Measurements from ENCODE around the gene RORC.

Gene RORC

DNA sequence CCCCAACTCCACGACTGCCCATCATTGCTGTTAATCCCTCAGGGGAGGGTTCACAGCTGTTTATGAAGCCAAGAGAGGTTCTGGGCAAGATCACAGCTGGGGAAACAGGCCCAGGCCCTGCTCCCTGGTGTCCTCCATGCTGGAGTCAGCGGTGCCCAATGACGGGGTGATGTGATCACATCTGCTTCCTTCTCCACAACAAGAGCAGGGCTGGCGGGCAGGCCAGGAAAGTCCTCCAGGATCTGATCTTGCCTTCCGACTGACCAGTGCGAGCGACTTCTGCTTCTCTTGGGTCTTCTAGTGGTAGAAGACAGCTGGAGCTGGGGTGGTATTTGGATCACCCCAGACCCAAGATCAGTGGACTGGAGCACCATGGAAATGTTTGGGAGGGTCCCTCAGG, 25.4 kb downstream of the RORC start (continued):
- TF ChIP-seq, protein P1, sequence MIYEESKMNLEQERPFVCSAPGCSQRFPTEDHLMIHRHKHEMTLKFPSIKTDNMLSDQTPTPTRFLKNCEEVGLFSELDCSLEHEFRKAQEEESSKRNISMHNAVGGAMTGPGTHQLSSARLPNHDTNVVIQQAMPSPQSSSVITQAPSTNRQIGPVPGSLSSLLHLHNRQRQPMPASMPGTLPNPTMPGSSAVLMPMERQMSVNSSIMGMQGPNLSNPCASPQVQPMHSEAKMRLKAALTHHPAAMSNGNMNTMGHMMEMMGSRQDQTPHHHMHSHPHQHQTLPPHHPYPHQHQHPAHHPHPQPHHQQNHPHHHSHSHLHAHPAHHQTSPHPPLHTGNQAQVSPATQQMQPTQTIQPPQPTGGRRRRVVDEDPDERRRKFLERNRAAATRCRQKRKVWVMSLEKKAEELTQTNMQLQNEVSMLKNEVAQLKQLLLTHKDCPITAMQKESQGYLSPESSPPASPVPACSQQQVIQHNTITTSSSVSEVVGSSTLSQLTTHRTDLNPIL (CRISPR knock-in tag; IDR thresholded peaks at IDR 0.05; ENCODE audit: low read depth) = no peak

DNA sequence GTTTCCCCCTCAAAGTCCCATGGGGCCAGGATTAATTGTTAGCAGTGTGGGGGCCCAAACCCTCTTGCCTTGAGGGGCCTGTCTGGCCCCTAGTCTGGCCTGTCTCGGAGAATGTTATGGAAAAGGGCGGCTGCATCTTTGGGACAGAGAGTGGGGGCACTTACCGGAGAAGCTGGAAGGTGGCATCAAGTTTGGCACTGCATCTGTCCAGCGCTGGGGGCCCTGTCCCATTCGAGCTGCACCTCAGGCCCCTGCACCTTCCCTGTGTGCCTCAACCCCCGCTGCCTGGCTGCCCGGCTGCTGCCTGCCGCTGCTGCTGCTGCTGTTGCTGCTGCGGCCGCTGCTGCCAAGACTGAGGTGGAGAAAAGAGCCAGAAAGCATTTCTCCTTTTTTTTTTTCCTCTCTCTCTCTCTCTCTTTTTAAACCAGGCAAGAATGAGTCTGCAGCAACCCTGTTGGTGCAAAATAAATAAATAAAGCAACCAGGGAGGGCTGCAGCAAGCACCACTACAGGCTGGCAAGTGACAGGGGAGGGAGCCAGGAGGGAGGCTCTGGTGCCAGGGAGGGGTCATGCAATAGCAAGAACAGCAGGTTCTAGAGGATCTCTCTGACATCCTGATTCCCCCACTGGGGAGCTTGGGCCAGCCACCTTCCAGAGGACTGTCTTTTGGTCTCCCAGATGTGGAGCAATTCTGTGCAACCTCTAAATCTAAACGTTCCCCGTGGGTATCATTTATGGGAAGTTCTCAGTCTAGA, 26.4 kb downstream of the RORC start, which contains the start of gene LINGO4:
TSS of gene LINGO4 (minus strand) at position 354 of the 755 bp plus-strand sequence. CDS start 2,715 bp downstream, outside the sequence.
- TF ChIP-seq ISL1 (CRISPR knock-in tag; IDR thresholded peaks at IDR 0.05) (no peak), CSDC2 (CRISPR knock-in tag; IDR thresholded peaks at IDR 0.05) (no peak), ZFP3 (CRISPR knock-in tag; IDR thresholded peaks at IDR 0.05) (no peak), TCF4 (CRISPR knock-in tag; IDR thresholded peaks at IDR 0.05; ENCODE audit: borderline replicate concordance) (no peak)
- no peak for ATAC-seq

DNA sequence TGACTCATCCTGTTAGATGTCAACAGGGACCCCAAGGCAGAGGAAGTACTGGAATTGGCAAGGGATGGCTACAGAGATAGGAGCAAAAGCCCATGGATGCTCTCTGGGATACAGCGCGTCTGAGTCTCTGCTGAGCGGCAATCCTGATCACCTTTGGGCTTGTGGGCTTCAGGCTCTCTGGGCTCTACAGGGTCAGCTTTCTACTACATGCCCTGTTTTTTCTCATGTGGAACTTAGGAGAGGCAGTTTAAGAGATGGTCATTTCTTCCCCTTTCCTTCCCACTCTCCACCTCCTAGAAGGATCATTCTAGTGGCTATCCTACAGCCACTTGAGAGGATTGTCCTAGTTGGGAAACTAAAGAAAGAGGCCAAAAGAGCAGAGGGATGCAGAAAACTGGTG, 27.7 kb downstream of the RORC start:
- TF ChIP-seq GLIS3 (CRISPR knock-in tag; IDR thresholded peaks at IDR 0.05) = no peak
- TF ChIP-seq ZFP30 (CRISPR knock-in tag; IDR thresholded peaks at IDR 0.05) = no peak
- TF ChIP-seq OSR1 (CRISPR knock-in tag; IDR thresholded peaks at IDR 0.05) = no peak
- no peak for TF ChIP-seq CSDC2 (CRISPR knock-in tag; IDR thresholded peaks at IDR 0.05)
- ATAC-seq = no peak

DNA sequence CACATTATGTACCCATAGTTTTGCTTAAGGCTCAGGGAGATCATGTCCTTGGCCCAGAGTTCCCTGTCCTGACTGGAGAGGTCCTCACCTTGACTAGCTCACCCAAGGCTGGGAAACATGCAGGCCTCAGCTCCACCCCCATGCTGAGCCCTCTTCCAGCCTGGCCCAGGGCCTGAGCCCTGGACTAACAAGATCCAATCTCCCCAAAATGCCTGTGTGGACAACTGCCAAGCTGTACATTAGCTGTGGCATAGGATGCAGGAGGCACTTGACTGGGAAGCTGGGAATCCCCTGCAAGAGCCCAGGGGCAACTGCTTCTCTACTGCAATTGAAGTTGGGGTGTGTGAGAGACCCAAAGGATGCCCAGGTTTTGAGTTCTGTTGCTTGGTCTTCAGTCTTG, 28.4 kb downstream of the RORC start:
- peak; percentile 27; the same call in 1 of the 3 replicates for ATAC-seq
- TF ChIP-seq ISL1 (CRISPR knock-in tag; IDR thresholded peaks at IDR 0.05) = no peak
- 0 out of 2 replicates have a peak, but pooled peaks have one; percentile 29 for TF ChIP-seq TCF4 (CRISPR knock-in tag; IDR thresholded peaks at IDR 0.05; ENCODE audit: borderline replicate concordance)
- no peak for TF ChIP-seq SNAI2 (CRISPR knock-in tag; IDR thresholded peaks at IDR 0.05)

DNA sequence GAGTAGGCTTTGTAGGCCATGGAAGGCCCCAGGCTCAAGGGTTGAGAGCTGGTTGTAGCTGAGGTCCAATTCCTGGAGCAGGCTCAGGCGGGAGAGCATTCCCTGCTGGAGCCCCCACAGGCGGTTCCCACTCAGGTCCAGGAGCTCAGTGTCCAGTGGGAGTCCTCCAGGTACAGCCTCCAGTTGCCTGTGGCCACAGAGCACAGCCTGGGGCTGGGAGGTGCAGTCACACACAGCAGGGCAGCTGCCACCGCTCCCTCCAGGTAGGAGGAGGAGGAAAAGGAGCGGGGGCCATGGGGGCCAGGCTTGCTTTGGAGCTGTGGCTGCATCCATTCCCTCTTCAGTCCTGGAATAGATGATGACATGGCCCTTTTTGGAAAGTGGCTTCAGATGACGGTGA, 29.2 kb downstream of the RORC start:
- no peak for ATAC-seq
- no peak for TF ChIP-seq RARB (CRISPR knock-in tag; IDR thresholded peaks at IDR 0.05)
- TF ChIP-seq TCF4 (CRISPR knock-in tag; IDR thresholded peaks at IDR 0.05; ENCODE audit: borderline replicate concordance) = no peak
- no peak for TF ChIP-seq ZNF565 (CRISPR knock-in tag; conservative IDR thresholded peaks at IDR 0.05; ENCODE audit: low read depth)
- no peak for TF ChIP-seq ZFP30 (CRISPR knock-in tag; IDR thresholded peaks at IDR 0.05)
- no peak for TF ChIP-seq ZNF8 (CRISPR knock-in tag; IDR thresholded peaks at IDR 0.05)
- no peak for TF ChIP-seq ZNF70 (CRISPR knock-in tag; IDR thresholded peaks at IDR 0.05)

DNA sequence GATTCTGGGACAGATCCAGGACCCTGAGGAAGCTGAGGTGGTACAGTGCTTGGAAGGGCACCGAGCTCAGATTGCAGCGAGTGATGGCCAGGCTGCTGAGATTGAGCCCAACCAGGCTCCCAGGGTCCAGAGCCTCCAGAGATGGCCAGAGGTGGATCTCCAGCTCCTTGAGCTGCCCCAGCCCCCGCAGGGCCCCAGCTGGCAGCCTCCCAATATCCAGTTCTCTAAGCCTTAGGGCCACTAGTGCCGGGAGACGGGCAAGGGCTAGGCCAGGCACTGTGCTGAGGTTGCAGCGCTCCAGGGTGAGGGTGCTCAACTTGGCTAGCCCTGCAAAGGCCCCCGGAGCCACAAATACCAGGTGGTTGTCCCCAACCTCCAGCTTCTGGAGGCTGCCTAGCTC, 29.8 kb downstream of the RORC start:
- ATAC-seq = no peak
- TF ChIP-seq ZNF70 (CRISPR knock-in tag; IDR thresholded peaks at IDR 0.05) = no peak
- TF ChIP-seq, protein P1 (CRISPR knock-in tag; IDR thresholded peaks at IDR 0.05; ENCODE audit: low read depth) = no peak
- TF ChIP-seq GLIS3 (CRISPR knock-in tag; IDR thresholded peaks at IDR 0.05) = no peak
- TF ChIP-seq ZC3H10 (CRISPR knock-in tag; IDR thresholded peaks at IDR 0.05) = no peak
- TF ChIP-seq BACH2 (CRISPR knock-in tag; IDR thresholded peaks at IDR 0.05; ENCODE audit: borderline replicate concordance) = no peak
- TF ChIP-seq ESRRG (CRISPR knock-in tag; IDR thresholded peaks at IDR 0.05) = no peak
- TF ChIP-seq TCF4 (CRISPR knock-in tag; IDR thresholded peaks at IDR 0.05; ENCODE audit: borderline replicate concordance) = no peak
- TF ChIP-seq TOX (CRISPR knock-in tag; IDR thresholded peaks at IDR 0.05; ENCODE audit: borderline replicate concordance) = no peak
- TF ChIP-seq, protein P2, sequence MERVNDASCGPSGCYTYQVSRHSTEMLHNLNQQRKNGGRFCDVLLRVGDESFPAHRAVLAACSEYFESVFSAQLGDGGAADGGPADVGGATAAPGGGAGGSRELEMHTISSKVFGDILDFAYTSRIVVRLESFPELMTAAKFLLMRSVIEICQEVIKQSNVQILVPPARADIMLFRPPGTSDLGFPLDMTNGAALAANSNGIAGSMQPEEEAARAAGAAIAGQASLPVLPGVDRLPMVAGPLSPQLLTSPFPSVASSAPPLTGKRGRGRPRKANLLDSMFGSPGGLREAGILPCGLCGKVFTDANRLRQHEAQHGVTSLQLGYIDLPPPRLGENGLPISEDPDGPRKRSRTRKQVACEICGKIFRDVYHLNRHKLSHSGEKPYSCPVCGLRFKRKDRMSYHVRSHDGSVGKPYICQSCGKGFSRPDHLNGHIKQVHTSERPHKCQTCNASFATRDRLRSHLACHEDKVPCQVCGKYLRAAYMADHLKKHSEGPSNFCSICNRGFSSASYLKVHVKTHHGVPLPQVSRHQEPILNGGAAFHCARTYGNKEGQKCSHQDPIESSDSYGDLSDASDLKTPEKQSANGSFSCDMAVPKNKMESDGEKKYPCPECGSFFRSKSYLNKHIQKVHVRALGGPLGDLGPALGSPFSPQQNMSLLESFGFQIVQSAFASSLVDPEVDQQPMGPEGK (CRISPR knock-in tag; IDR thresholded peaks at IDR 0.05; ENCODE audit: borderline replicate concordance) = no peak
- TF ChIP-seq ZFP30 (CRISPR knock-in tag; IDR thresholded peaks at IDR 0.05) = no peak
- TF ChIP-seq RARB (CRISPR knock-in tag; IDR thresholded peaks at IDR 0.05) = no peak
- TF ChIP-seq ZNF565 (CRISPR knock-in tag; conservative IDR thresholded peaks at IDR 0.05; ENCODE audit: low read depth) = no peak
- no peak for TF ChIP-seq ARNTL (CRISPR knock-in tag; IDR thresholded peaks at IDR 0.05; ENCODE audit: borderline replicate concordance, low read depth)
- TF ChIP-seq ZNF8 (CRISPR knock-in tag; IDR thresholded peaks at IDR 0.05) = no peak
- no peak for TF ChIP-seq PPARA (CRISPR knock-in tag; IDR thresholded peaks at IDR 0.05; ENCODE audit: borderline replicate concordance)
- TF ChIP-seq, protein P3, sequence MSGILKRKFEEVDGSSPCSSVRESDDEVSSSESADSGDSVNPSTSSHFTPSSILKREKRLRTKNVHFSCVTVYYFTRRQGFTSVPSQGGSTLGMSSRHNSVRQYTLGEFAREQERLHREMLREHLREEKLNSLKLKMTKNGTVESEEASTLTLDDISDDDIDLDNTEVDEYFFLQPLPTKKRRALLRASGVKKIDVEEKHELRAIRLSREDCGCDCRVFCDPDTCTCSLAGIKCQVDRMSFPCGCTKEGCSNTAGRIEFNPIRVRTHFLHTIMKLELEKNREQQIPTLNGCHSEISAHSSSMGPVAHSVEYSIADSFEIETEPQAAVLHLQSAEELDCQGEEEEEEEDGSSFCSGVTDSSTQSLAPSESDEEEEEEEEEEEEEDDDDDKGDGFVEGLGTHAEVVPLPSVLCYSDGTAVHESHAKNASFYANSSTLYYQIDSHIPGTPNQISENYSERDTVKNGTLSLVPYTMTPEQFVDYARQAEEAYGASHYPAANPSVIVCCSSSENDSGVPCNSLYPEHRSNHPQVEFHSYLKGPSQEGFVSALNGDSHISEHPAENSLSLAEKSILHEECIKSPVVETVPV (CRISPR knock-in tag; IDR thresholded peaks at IDR 0.05) = no peak

Data from SK-N-SH treated with all-trans-retinoic acid at 6 μM for 48 hours (cell line).